DLD1 (cell line): ENCODE data around the gene HECTD4.
"Not testable (repeated sequence)": the region's sequence is repeated elsewhere in the genome, so short reads cannot be mapped to it uniquely, and the experiment has no call there.

Source experiments
- in situ Hi-C: cut with HindIII; loops from 2 replicates; pipeline ENCODE4 v1.10.0; 2017; ENCODE audit warnings: low sequenced_read_pairs

The HECTD4 gene

DNA sequence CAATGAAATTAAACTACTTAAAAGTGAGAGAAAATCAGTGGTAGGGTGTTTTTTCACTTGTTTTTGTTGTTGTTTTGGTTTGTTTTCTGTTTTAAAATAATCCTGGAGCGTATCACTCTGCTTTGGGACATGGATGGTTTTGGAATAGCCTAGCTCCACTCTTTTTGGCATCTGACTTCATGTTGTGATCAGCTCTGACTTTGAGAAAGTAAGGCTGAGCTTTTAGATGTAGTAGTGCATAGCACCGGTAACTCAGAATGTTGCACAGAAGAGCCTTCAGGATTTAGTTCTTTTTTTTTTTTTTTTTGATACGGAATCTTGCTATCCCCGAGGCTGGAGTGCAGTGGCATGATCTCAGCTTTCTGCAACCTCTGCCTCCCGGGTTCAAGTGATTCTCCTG is 248.8 kb downstream of the HECTD4 start:
- in situ Hi-C loops = no loop called here

DNA sequence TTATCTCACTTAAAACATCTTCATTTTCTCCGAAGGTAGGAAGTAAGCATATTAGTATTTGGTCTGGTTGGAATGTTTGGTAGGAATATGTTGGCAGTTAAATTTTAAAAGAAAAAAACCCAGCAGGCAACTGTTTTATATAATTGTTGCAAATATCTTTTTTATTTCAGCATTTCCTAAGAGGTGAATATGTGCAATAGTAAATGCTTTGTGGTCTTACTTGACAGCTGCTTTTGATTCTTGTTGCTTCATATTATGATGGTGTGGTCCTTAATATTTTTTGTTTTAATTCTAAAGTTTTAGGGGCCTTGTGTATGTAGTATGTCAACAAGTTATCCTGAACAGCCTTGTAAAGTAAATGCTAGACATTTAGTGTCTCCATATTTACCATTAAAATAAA is 250.5 kb downstream of the HECTD4 start:
- in situ Hi-C loops = no loop called here

GRCh38 chr12:112130441-112130998 is 251.7 kb downstream of the HECTD4 start:
- in situ Hi-C loops = no loop called here

DNA sequence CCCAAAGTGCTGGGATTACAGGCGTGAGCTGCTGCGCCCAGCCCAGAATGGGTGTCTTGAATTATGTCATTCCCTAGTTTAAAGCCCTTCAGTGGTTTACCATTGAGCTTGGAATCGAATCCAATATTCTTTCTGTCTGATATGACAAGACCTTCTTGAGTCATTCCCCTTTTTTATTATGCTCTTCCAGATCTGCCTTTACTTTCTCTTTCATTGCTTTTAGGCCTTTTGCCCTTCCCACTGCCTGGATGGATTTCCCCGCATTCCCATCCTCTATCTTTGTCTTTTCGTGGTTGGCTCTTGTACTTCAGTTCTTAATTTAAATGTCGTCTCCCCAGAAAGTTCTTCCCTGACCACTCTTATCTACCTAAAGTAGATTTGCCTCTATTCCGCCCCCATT is 255.3 kb downstream of the HECTD4 start:
- in situ Hi-C loops = no loop called here

DNA sequence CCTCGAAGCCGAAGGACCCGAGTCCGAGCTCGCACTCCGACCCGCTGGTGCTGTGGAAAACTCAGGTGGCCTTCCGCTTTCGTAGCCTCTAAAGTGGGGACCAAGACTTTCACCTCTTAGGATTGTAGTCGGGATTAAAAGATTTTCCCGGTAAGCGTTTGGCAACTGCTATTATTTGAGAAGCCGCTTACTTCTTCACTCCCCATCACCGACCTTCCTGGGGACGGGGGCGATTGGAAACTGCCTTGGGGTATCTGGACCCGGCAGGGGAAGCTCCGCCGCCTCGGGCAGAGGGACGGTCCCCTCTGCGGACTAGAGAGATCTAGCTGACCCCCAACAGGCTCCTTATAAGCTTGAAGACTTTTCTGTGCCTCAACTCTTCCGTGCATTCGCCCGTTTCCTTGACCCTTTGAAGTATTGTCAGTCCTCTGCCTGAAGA is 256.2 kb downstream of the HECTD4 start:
- in situ Hi-C loops = no loop called here

DNA sequence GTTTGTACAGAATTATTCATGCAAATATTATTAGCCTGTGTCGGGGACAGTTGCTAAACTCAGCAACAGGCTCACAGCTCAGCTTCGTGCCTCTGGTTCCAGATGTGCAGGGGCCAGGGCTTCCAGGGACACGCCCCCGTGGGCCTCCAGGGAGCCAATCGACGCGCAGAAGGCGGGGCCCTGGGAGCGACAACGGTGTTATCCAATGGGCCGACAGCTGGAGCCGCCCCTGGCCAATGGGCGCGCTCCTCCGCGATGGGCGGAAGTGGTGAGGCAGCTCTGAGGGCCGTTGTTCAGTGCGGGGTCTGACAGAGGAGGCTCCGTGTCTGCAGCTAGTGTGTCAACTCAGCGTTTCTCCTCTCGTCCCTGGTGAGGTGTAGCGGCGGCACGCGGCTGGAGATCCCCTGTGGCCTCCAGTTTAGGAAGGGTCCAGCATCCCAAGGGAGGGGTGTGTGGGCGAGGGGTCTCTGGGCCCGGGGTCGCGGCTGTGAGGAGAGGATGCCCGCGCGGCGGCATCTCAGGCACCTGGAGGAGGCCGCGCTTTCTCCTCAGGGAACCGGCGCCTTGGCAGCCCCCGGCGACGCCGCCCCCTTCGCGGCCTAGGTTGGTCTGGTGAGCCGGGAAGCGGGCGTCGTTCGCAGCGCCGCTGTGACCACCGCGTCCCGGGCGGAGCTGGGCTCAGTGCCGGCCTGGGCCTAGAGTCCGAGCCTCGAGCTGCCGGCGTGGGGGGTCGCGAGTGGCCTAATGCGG is 256.8 kb downstream of the HECTD4 start, which contains the start of gene TRAFD1:
TSS of gene TRAFD1 (plus strand) at position 311 of the 750 bp plus-strand sequence. CDS start 4,963 bp downstream, outside the sequence.
- in situ Hi-C loops = no loop called here

GRCh38 chr12:112124918-112125249 is 257.3 kb downstream of the HECTD4 start:
- in situ Hi-C loops = no loop called here

GRCh38 chr12:112122823-112123690 is 259.2 kb downstream of the HECTD4 start:
- in situ Hi-C loops = no loop called here

DNA sequence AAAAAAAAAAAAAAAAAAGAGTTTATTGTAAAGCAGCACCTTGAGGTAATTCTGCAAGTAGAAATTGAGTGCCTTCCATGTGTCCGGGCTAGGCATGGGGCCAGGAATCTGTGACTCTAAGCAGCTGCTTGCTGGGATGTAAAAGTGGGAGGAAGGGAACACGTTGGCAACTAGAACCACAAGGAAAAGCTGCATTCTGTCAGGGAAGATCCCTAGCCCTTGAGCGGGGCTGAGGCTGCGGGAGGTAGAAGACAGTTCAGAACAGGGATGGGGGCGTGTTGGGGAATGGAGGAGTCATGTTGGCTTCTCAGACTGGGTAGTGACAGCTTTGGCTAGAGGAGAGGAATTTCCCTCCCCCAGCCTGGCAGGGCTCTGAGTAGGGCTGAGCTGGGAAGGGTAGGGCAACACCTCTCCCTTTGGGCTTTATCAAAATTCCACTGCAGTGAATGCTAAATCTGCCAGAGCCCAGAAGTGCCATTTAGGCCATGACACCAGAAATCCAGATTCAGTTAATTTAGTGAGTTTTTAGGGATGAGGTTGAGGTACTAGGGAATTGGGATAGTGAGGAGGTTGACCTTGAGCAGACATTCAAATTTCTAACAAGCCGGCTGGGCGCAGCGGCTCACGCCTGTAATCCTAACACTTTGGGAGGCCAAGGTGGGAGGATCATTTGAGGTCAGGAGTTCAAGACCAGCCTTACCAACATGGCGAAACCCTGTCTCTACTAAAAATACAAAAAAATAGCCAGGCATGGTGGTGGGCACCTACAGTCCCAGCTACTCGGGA is 260.3 kb downstream of the HECTD4 start:
- in situ Hi-C loops = no loop called here

- in situ Hi-C loops = no loop called here
Measured at GRCh38 chr12:112117685-112118084, 264.5 kb downstream of the HECTD4 start.

DNA sequence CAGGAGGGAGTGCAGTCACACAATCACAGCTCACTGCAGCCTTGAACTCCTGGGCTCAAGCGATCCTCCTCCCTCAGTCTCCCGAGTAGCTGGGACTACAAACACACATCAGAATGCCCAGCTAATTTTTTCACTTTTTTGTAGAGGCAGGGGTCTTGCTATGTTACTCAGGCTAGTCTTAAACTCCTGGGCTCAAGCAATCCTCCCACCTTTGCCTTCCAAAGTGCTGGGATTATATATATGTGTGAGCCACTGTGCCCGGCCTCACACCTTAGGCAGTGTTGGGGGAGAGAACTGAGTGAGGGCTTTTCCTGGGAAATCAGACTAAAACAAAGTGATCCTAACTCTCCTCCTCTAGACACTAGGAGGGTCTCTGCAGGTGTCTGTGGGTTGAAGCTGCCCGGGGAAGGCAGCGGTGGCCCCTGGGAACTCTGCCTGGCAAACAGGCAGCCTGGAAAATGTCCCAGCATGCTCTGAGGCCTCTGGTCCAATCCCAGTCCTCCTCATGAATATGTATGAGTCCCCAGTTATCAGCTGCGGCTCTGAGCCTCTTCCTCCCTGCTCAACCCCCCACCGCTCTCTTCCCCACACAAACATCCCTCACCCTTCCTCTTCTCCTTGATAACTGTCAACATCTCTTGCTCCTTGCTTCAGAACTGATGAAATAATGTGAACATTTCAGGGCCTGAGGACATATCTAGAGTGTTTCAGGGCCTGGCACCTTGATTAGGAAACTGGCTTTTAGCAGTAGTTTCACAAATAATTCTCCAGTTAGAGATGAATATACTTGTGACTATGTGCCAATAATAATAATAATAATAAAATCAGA is 265.8 kb downstream of the HECTD4 start:
- in situ Hi-C loops = no loop called here

DNA sequence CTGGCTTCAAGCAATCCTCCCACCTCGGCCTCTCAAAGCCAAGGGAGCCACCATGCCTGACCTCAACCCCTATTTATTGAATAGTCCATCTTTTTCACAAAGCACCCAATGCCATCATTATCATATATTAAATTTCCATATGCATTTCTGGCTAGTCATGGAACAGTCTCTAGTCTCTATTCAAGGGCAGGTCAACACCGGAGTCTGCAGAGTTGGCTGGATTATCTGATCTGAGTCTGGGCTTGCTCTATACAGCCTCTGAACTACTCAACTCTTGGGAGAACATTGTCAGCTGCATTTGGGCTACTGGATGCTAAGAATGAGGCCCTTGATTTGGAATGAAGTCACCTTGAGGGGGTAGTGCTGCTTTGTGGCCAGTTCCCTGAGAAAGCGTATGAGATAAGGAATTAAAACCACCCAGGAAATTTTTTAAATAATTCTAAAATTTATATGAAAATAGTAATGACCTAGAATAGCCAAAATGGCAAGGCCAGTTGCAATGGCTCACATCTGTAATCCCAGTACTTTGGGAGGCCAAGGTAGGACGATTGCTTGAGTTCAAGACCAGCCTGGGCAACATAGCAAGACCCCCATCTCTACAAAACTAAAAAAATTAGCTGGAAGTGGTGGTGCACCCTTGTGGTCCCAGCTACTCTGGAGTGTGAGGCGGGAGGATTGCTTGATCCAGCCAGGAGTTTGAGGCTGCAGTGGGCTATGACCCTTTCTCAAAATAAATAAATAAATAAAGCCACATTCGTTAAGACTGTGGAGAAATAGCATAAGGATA is 266.8 kb downstream of the HECTD4 start:
- in situ Hi-C loops = no loop called here

DNA sequence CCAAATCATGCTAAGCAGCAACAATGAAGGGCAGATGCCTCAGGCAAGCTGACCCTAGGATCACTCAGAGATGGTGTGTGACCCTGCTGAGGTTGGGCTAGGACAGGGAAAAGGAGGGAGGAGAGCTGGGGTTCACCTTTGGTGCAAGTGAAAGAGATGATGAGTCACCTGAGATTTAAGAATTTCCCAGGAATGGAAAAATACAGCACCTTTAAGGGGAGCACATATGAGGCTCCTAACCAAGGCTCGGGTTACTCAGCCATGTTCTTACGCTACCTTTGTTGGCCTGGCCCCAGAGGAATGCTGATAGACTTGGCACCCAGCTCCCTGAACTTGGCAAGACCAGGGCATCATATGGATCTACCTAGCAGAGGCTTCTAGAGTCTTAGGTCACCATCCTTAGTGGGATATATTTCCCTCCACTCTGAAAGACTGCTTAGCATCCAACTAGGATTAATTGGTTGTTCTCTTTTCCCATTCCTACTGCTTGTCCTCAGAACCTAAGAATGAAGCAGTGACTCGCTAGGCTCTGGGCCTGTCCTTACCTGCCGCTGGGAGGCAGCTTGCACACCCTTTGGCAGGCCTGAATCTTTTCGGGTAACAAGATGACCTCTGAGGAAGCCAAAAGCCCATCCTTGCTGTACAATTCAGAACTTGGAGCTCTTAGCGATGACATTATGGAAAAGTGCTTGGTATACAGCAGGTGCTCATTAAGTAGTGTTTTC is 269.7 kb downstream of the HECTD4 start:
- in situ Hi-C loops = no loop called here

DNA sequence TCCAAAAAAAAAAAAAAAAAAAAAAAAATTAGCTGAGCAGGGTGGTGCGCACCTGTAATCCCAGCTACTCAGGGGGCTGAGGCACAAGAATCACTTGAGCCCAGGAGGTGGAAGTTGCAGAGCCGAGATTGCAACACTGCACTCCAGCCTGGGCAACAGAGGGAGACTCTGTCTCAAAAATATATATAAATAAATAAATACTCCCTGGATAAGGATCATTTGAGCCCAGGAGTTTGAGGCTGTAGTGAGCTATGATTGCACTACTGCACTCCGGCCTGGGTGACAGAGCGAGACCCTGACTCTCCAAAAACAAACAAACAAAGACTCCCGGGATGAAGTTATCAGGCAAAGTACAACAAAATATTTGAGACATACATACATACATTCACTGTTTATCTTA is 270.3 kb downstream of the HECTD4 start:
- in situ Hi-C loops = no loop called here

- in situ Hi-C loops = not testable (repeated sequence)
Measured at GRCh38 chr12:112110787-112111662, 271.2 kb downstream of the HECTD4 start.
